Fibroblast of lung (primary cell): ENCODE measurements around the gene TMPRSS7. TPM values are rescaled to one million over a fixed set of nuclear protein-coding genes. Genes with fewer than 3 reads are reported as not detected.
A peak's percentile ranks its signal among the peaks of the same experiment; 100 is the strongest.

ENCODE experiments used
- DNase-seq, 2 donors: peaks; one replicate each; pipeline versions ENCODE4 v3.0.0 to v3.0.0-alpha.2; 2010; ENCODE audit warnings: low read depth in 2 of 2
- H2AFZ ChIP-seq: 2 replicates; pipeline ENCODE4 v1.5.1; 2012; ENCODE audit warnings: low read length, control low read depth, inconsistent platforms
- H3K27ac ChIP-seq: 2 replicates; pipeline ENCODE4 v1.5.1; 2011; ENCODE audit warnings: low read length, control low read depth; ENCODE audit not compliant: insufficient read depth
- H3K27me3 ChIP-seq: 2 replicates; pipeline ENCODE4 v1.5.1; 2011; ENCODE audit warnings: mild to moderate bottlenecking, low read length; ENCODE audit not compliant: control insufficient read depth, insufficient read depth
- H3K36me3 ChIP-seq: 2 replicates; pipeline ENCODE4 v1.5.1; 2011; ENCODE audit warnings: low read length; ENCODE audit not compliant: control insufficient read depth, insufficient read depth
- H3K4me1 ChIP-seq: 2 replicates; pipeline ENCODE4 v1.5.1; 2011; ENCODE audit warnings: low read length; ENCODE audit not compliant: control insufficient read depth, insufficient read depth; ENCODE audit errors: extremely low read depth
- H3K4me2 ChIP-seq: 2 replicates; pipeline ENCODE4 v1.5.1; 2011; ENCODE audit warnings: low read length, control low read depth; ENCODE audit not compliant: insufficient read depth; ENCODE audit errors: extremely low read depth
- H3K4me3 ChIP-seq, 4 experiments: fragments of 200-600 bp in 1 of 4; sonication (generic) in 1 of 4; replicated peaks in 1 of 4; 2 replicates each; pipeline ENCODE4 v1.5.1; 2011 to 2016; ENCODE audit warnings: low read length in 4 of 4, low read depth in 3 of 4, mild to moderate bottlenecking in 3 of 4, control low read depth in 2 of 4, inconsistent platforms in 1 of 4, mixed read lengths in 1 of 4; ENCODE audit not compliant: insufficient read depth in 1 of 4; ENCODE audit errors: control extremely low read depth in 1 of 4
- H3K79me2 ChIP-seq: 2 replicates; pipeline ENCODE4 v1.5.1; 2012; ENCODE audit warnings: mild to moderate bottlenecking, low read length, inconsistent platforms; ENCODE audit not compliant: control insufficient read depth, insufficient read depth
- H3K9ac ChIP-seq: 2 replicates; pipeline ENCODE4 v1.5.1; 2011; ENCODE audit warnings: mild to moderate bottlenecking, low read length, control low read depth; ENCODE audit not compliant: insufficient read depth
- H3K9me3 ChIP-seq: 2 replicates; pipeline ENCODE4 v1.5.1; 2012; ENCODE audit warnings: low read depth, low read length; ENCODE audit not compliant: control insufficient read depth, insufficient read depth
- H4K20me1 ChIP-seq: 2 replicates; pipeline ENCODE4 v1.5.1; 2011; ENCODE audit warnings: low read length; ENCODE audit not compliant: control insufficient read depth, insufficient read depth; ENCODE audit errors: extremely low read depth
- EZH2 ChIP-seq: IDR thresholded peaks from 2 replicates; pipeline ENCODE4 v1.5.1; 2012; ENCODE audit warnings: low read length, control low read depth, mild to moderate bottlenecking; ENCODE audit errors: missing control alignments
- polyA plus RNA-seq, 2 donors: library from polyadenylated mRNA; depleted of rRNA in 1 of 2; stranded (reverse) in 1 of 2; unstranded in 1 of 2; fragments of >200 nt; gene quantifications; 2 replicates each; pipeline ENCODE4 v1.2.1, GENCODE V29; 2011 to 2012; ENCODE audit warnings: missing spikeins in 1 of 2
- total RNA-seq: library from RNA; depleted of rRNA; stranded (reverse); fragments of >200 nt; gene quantifications from 2 replicates; pipeline ENCODE4 v1.2.1, GENCODE V29; 2014
- TF ChIP-seq, protein P1 (sequence below), 2 donors: IDR thresholded peaks in 1 of 2; conservative IDR thresholded peaks in 1 of 2; 1 replicate in 1 of 2; 2 replicates in 1 of 2; pipeline ENCODE4 v1.5.1; 2011 to 2012; ENCODE audit warnings: low read length in 2 of 2, control low read depth in 1 of 2, inconsistent platforms in 1 of 2, low read depth in 1 of 2, mild to moderate bottlenecking in 1 of 2

TMPRSS7 gene
- total and polyA plus RNA-seq, 2 donors (not counting 1 experiment from before 2014, with no cell fraction given) = not detected

DNA sequence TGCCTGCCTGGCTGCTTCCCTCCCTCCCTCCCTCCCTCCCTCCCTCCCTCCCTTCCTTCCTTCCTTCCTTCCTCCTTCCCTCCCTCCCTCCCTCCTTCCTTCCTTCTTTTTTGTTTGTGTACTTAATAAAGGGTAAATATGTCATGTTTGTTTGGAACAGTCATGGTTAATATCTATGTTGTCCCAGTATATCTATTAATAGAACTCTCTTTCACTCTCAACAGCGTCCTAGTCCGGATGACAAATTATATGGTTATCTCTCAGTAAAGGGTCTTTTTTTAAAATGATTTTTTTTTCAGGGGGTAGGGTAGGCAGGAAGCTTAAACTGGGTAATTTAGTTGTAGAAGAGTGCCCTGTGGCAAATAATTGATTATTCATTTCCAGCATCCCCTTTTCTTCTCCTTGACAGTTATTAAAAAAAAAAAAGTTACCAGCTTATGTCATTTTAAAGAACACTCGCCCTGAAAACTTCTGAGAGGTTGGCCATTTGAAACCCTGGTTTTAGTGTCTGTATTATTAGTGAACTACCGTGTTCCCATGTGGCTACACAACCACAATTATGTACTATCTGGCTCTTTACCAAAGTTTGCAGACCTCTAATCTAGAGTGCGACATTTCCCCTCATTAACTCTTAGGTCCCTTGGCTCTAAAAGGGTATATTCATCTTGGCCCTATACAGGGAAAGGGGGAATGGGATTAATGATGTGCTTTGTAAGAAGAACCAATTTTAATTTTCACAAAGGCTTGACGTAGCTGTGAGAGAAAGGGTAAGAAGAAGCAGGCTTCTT lies 22.1 kb upstream of the TMPRSS7 start:
- Histone ChIP-seq H3K9me3 (no peaks in the 10 kb centered on the region), H3K4me2 (no peak overlapping the region), H2AFZ (no peak overlapping the region), H3K9ac (no peak overlapping the region), H3K27me3 (no peaks in the 10 kb centered on the region), H3K79me2 (no peaks in the 10 kb centered on the region), H4K20me1 (no peaks in the 10 kb centered on the region), H3K27ac (no peak overlapping the region), H3K4me1 (no peaks in the 10 kb centered on the region), H3K4me3 (no peak overlapping the region), H3K36me3 (no peaks in the 10 kb centered on the region)
- DNase-seq = no peak
- TF ChIP-seq, protein P1, sequence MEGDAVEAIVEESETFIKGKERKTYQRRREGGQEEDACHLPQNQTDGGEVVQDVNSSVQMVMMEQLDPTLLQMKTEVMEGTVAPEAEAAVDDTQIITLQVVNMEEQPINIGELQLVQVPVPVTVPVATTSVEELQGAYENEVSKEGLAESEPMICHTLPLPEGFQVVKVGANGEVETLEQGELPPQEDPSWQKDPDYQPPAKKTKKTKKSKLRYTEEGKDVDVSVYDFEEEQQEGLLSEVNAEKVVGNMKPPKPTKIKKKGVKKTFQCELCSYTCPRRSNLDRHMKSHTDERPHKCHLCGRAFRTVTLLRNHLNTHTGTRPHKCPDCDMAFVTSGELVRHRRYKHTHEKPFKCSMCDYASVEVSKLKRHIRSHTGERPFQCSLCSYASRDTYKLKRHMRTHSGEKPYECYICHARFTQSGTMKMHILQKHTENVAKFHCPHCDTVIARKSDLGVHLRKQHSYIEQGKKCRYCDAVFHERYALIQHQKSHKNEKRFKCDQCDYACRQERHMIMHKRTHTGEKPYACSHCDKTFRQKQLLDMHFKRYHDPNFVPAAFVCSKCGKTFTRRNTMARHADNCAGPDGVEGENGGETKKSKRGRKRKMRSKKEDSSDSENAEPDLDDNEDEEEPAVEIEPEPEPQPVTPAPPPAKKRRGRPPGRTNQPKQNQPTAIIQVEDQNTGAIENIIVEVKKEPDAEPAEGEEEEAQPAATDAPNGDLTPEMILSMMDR (conservative IDR thresholded peaks at IDR 0.05 in 1 of 2, IDR thresholded peaks at IDR 0.05 in 1 of 2; ENCODE audit: low read depth in 1 of 2, low read length in 2 of 2) = no peak
- no peak for TF ChIP-seq EZH2

DNA sequence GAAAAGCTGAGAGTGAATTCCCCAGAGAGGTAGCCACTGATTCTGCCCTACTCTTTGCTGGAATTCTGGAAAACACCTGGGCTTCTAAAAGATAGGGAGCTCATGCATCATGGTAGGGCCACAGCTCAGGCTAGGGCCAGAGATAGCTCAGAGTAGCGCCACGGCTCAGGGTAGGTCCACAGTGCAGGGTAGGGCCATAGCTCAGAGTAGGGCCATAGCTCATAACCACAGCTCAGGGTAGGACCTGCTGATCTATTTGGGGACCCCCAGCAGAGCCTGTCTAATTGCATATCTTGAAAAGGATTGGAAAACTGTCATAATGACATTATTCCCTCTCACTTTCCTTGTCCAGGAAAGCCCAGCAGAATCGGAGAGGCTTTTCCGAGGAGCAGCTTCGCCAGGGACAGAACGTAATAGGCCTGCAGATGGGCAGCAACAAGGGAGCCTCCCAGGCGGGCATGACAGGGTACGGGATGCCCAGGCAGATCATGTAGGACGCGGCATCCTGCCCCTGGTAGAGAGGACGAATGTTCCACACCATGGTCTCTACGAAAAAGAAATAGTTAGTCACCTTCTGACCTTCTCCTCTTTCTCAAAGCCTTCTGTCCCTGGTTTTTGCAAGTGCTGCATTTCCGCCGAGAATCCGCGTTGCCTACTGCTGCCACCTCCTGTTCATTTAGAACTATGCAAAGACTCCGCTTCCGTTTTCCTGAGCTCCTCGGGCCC lies 21.3 kb upstream of the TMPRSS7 start:
- H2AFZ ChIP-seq = peak overlapping the region; percentile 42
- no peaks in the 10 kb centered on the region for H4K20me1 ChIP-seq
- H3K4me1 ChIP-seq = no peaks in the 10 kb centered on the region
- no peaks in the 10 kb centered on the region for H3K9me3 ChIP-seq
- H3K4me2 ChIP-seq = no peak overlapping the region
- no peak for TF ChIP-seq EZH2
- TF ChIP-seq, protein P1 (conservative IDR thresholded peaks at IDR 0.05 in 1 of 2, IDR thresholded peaks at IDR 0.05 in 1 of 2; ENCODE audit: low read depth in 1 of 2, low read length in 2 of 2) = peak; percentile 67 to 75
- H3K27me3 ChIP-seq = no peaks in the 10 kb centered on the region
- H3K4me3 ChIP-seq = no peak overlapping the region
- H3K79me2 ChIP-seq = no peaks in the 10 kb centered on the region
- no peak overlapping the region for H3K27ac ChIP-seq
- no peak overlapping the region for H3K9ac ChIP-seq
- no peaks in the 10 kb centered on the region for H3K36me3 ChIP-seq
- DNase-seq = peak; percentile 71 to 84

DNA sequence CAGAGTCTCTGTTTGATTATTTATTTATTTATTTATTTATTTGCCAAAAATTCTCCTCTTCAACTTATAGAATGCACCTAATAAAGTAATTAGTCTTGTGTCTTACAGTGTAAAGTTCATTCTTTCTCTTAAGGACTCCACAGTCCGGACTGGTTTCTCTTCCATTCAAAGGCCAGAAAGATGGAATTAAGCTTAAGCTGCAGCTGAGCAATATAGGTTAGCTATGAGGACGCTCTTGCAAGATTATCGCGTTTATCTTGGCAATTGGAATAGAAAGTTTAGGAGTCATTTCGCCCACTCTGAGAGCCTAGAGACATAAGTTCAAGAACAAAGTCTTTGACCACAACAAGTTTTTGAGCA lies 20.8 kb upstream of the TMPRSS7 start:
- Histone ChIP-seq H2AFZ (peak overlapping the region; percentile 53), H3K4me1 (no peaks in the 10 kb centered on the region), H3K4me2 (no peak overlapping the region)

More for the DNA sequence above, 20.8 kb upstream of the TMPRSS7 start:
- Histone ChIP-seq H3K36me3 (no peaks in the 10 kb centered on the region), H3K79me2 (no peaks in the 10 kb centered on the region), H3K27ac (no peak overlapping the region), H3K4me3 (no peak overlapping the region), H3K9me3 (no peaks in the 10 kb centered on the region), H3K27me3 (no peaks in the 10 kb centered on the region), H3K9ac (no peak overlapping the region), H4K20me1 (no peaks in the 10 kb centered on the region)
- DNase-seq = peak in 1 of 2 donors; percentile 4
- TF ChIP-seq, protein P1 (conservative IDR thresholded peaks at IDR 0.05 in 1 of 2, IDR thresholded peaks at IDR 0.05 in 1 of 2; ENCODE audit: low read depth in 1 of 2, low read length in 2 of 2) = no peak
- TF ChIP-seq EZH2 = no peak
